CD4-positive, alpha-beta T cell treated with Interleukin-17A for 4 hours (primary cell): ENCODE measurements around the gene ZPBP2.
"Not testable (repeated sequence)": the region's sequence is repeated elsewhere in the genome, so short reads cannot be mapped to it uniquely, and the experiment has no call there.

Experiments
- DNase-seq: peaks from one replicate; pipeline ENCODE4 v3.0.0-alpha.2; 2020; ENCODE audit warnings: mixed read lengths

The ZPBP2 gene

GRCh38 chr17:39867880-39868553, at the start of gene ZPBP2:
ZPBP2 (plus strand) TSS chr17:39868202; CDS start chr17:39868355, 153 bp downstream.
- DNase-seq: peak; percentile 64

GRCh38 chr17:39818358-39819000, 49.5 kb upstream of the ZPBP2 start:
- DNase-seq: no peak

GRCh38 chr17:39820541-39820940, 47.5 kb upstream of the ZPBP2 start:
- DNase-seq: no peak

GRCh38 chr17:39820987-39821386, 47.0 kb upstream of the ZPBP2 start:
- no peak for DNase-seq

GRCh38 chr17:39822051-39822451, 46.0 kb upstream of the ZPBP2 start:
- no peak for DNase-seq

- no peak for DNase-seq
These were observed 44.5 kb upstream of the ZPBP2 start for GRCh38 chr17:39823407-39824054.

GRCh38 chr17:39826334-39826733, 41.7 kb upstream of the ZPBP2 start:
- DNase-seq: no peak

- no peak for DNase-seq
These were observed 39.6 kb upstream of the ZPBP2 start for GRCh38 chr17:39828443-39828842.

GRCh38 chr17:39831588-39831987, 36.4 kb upstream of the ZPBP2 start:
- DNase-seq: no peak

- DNase-seq: no peak
These were observed 34.0 kb upstream of the ZPBP2 start for GRCh38 chr17:39834017-39834416.

- DNase-seq: no peak
These were observed 32.8 kb upstream of the ZPBP2 start for GRCh38 chr17:39835038-39835786.

GRCh38 chr17:39836117-39836516, 31.9 kb upstream of the ZPBP2 start:
- DNase-seq: no peak

- no peak for DNase-seq
These were observed 29.9 kb upstream of the ZPBP2 start for GRCh38 chr17:39838057-39838456.

GRCh38 chr17:39838784-39839183, 29.2 kb upstream of the ZPBP2 start:
- DNase-seq: no peak

GRCh38 chr17:39841134-39841683, 26.8 kb upstream of the ZPBP2 start:
- DNase-seq: no peak

GRCh38 chr17:39845052-39845846, 22.8 kb upstream of the ZPBP2 start:
- DNase-seq: no peak

GRCh38 chr17:39846205-39846604, 21.8 kb upstream of the ZPBP2 start:
- DNase-seq: no peak

GRCh38 chr17:39848600-39848999, 19.4 kb upstream of the ZPBP2 start:
- DNase-seq: peak; percentile 51

GRCh38 chr17:39850186-39850585, 17.8 kb upstream of the ZPBP2 start:
- DNase-seq: not testable (repeated sequence)

- no peak for DNase-seq
These were observed 15.8 kb upstream of the ZPBP2 start for GRCh38 chr17:39852239-39852638.

GRCh38 chr17:39854909-39855308, 13.1 kb upstream of the ZPBP2 start:
- no peak for DNase-seq
